HEK293 (cell line): ENCODE data around the gene TM4SF5.

Experiments
- HOXA7 ChIP-seq: sonication (generic); formaldehyde crosslinking; IDR thresholded peaks from 2 replicates; pipeline ENCODE4 v1.8.1; 2022; ENCODE audit warnings: missing genetic modification reagents, borderline replicate concordance
- ZNF184 ChIP-seq: fragments of 450-650 bp; IDR thresholded peaks from 2 replicates; pipeline ENCODE4 v1.5.1; 2018; ENCODE audit warnings: missing biosample characterization, mild to moderate bottlenecking, missing genetic modification characterization
- ZNF274 ChIP-seq, 2 experiments: fragments of 200-500 bp in 1 of 2; fragments of 450-650 bp in 1 of 2; sonication (Bioruptor generic) in 1 of 2; formaldehyde crosslinking in 1 of 2; IDR thresholded peaks; 2 replicates each; pipeline versions ENCODE4 v1.5.1 to v1.6.1; 2014 to 2016; ENCODE audit warnings: borderline replicate concordance in 1 of 2, inconsistent platforms in 1 of 2, low read length in 1 of 2, missing biosample characterization in 1 of 2, missing genetic modification characterization in 1 of 2
- ZNF433 ChIP-seq: fragments of 450-650 bp; formaldehyde crosslinking; IDR thresholded peaks from 2 replicates; pipeline ENCODE4 v1.5.1; 2016; ENCODE audit warnings: missing biosample characterization, missing genetic modification characterization, low read depth
- ZNF510 ChIP-seq: fragments of 450-650 bp; formaldehyde crosslinking; IDR thresholded peaks from 2 replicates; pipeline ENCODE4 v1.5.1; 2018; ENCODE audit warnings: mild to moderate bottlenecking, missing genetic modification characterization, missing biosample characterization; ENCODE audit not compliant: insufficient replicate concordance
- TF ChIP-seq, protein P1 (sequence below): fragments of 450-650 bp; formaldehyde crosslinking; IDR thresholded peaks from 2 replicates; pipeline ENCODE4 v1.5.1; 2016; ENCODE audit warnings: missing biosample characterization, missing genetic modification characterization
- TF ChIP-seq, protein P2 (sequence below): fragments of 450-650 bp; formaldehyde crosslinking; IDR thresholded peaks from 2 replicates; pipeline ENCODE4 v1.5.1; 2016; ENCODE audit warnings: missing biosample characterization, missing genetic modification characterization
- TF ChIP-seq, protein P3 (sequence below): fragments of 450-650 bp; formaldehyde crosslinking; IDR thresholded peaks from 2 replicates; pipeline ENCODE4 v1.5.1; 2016; ENCODE audit warnings: missing biosample characterization, missing genetic modification characterization, low read depth

DNA sequence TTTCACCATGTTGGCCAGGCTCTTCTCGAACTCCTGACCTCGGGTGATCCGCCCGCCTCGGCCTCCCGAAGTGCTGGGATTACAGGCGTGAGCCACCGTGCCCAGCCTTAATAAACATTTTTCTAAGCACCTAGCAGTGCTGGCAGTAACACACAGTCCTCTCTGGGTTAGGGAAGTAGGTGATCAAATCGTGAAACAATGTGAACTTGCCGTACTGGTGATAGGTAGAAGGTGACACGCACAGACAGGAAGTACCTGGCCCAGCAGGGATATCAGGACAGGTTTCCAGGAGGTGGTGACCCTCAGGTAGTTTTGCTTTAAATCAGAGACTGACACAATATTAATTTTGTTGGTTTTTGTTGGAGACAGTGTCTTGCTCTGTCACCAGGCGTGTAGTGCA, 39.8 kb downstream of the TM4SF5 start:
- TF ChIP-seq, protein P1, sequence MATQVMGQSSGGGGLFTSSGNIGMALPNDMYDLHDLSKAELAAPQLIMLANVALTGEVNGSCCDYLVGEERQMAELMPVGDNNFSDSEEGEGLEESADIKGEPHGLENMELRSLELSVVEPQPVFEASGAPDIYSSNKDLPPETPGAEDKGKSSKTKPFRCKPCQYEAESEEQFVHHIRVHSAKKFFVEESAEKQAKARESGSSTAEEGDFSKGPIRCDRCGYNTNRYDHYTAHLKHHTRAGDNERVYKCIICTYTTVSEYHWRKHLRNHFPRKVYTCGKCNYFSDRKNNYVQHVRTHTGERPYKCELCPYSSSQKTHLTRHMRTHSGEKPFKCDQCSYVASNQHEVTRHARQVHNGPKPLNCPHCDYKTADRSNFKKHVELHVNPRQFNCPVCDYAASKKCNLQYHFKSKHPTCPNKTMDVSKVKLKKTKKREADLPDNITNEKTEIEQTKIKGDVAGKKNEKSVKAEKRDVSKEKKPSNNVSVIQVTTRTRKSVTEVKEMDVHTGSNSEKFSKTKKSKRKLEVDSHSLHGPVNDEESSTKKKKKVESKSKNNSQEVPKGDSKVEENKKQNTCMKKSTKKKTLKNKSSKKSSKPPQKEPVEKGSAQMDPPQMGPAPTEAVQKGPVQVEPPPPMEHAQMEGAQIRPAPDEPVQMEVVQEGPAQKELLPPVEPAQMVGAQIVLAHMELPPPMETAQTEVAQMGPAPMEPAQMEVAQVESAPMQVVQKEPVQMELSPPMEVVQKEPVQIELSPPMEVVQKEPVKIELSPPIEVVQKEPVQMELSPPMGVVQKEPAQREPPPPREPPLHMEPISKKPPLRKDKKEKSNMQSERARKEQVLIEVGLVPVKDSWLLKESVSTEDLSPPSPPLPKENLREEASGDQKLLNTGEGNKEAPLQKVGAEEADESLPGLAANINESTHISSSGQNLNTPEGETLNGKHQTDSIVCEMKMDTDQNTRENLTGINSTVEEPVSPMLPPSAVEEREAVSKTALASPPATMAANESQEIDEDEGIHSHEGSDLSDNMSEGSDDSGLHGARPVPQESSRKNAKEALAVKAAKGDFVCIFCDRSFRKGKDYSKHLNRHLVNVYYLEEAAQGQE (tag by site-specific recombination) = no peak
- TF ChIP-seq ZNF184 = no peak
- TF ChIP-seq, protein P2, sequence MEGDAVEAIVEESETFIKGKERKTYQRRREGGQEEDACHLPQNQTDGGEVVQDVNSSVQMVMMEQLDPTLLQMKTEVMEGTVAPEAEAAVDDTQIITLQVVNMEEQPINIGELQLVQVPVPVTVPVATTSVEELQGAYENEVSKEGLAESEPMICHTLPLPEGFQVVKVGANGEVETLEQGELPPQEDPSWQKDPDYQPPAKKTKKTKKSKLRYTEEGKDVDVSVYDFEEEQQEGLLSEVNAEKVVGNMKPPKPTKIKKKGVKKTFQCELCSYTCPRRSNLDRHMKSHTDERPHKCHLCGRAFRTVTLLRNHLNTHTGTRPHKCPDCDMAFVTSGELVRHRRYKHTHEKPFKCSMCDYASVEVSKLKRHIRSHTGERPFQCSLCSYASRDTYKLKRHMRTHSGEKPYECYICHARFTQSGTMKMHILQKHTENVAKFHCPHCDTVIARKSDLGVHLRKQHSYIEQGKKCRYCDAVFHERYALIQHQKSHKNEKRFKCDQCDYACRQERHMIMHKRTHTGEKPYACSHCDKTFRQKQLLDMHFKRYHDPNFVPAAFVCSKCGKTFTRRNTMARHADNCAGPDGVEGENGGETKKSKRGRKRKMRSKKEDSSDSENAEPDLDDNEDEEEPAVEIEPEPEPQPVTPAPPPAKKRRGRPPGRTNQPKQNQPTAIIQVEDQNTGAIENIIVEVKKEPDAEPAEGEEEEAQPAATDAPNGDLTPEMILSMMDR (tag by site-specific recombination) = no peak
- no peak for TF ChIP-seq ZNF510 (tag by site-specific recombination)
- TF ChIP-seq ZNF433 (tag by site-specific recombination) = no peak
- TF ChIP-seq ZNF274 (IDR thresholded peaks at IDR 0.05; ENCODE audit: low read length) = no peak
- no peak for TF ChIP-seq ZNF274 (tag by site-specific recombination; IDR thresholded peaks at IDR 0.05; ENCODE audit: borderline replicate concordance)
- no peak for TF ChIP-seq HOXA7 (CRISPR knock-in tag)
- TF ChIP-seq, protein P3, sequence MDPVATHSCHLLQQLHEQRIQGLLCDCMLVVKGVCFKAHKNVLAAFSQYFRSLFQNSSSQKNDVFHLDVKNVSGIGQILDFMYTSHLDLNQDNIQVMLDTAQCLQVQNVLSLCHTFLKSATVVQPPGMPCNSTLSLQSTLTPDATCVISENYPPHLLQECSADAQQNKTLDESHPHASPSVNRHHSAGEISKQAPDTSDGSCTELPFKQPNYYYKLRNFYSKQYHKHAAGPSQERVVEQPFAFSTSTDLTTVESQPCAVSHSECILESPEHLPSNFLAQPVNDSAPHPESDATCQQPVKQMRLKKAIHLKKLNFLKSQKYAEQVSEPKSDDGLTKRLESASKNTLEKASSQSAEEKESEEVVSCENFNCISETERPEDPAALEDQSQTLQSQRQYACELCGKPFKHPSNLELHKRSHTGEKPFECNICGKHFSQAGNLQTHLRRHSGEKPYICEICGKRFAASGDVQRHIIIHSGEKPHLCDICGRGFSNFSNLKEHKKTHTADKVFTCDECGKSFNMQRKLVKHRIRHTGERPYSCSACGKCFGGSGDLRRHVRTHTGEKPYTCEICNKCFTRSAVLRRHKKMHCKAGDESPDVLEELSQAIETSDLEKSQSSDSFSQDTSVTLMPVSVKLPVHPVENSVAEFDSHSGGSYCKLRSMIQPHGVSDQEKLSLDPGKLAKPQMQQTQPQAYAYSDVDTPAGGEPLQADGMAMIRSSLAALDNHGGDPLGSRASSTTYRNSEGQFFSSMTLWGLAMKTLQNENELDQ (tag by site-specific recombination) = no peak
